Ishikawa (cell line): ENCODE data around the gene RAPGEF3.

Experiments
- MAX ChIP-seq: IDR thresholded peaks from 2 replicates; pipeline ENCODE4 v1.6.1; 2012
- RAD21 ChIP-seq: IDR thresholded peaks from 2 replicates; pipeline ENCODE4 v1.6.1; 2012; ENCODE audit warnings: low read depth
- TCF12 ChIP-seq: IDR thresholded peaks from 2 replicates; pipeline ENCODE4 v1.6.1; 2012; ENCODE audit warnings: low read depth
- USF1 ChIP-seq: IDR thresholded peaks from 2 replicates; pipeline ENCODE4 v1.6.1; 2012

- TF ChIP-seq TCF12: no peak
- no peak for TF ChIP-seq MAX
- TF ChIP-seq RAD21: no peak
- TF ChIP-seq USF1: no peak
These were observed 31.2 kb upstream of the RAPGEF3 start for GRCh38 chr12:47789712-47790489.
